Endothelial cell of hepatic sinusoid (primary cell): ENCODE results near the gene SPATA31D1.
"Not testable (repeated sequence)": the region's sequence is repeated elsewhere in the genome, so short reads cannot be mapped to it uniquely, and the experiment has no call there.

Source experiments
- in situ Hi-C: cut with HindIII; loops from 2 replicates; pipeline ENCODE4 v1.10.0; 2017; ENCODE audit warnings: low sequenced_read_pairs

Gene SPATA31D1

DNA sequence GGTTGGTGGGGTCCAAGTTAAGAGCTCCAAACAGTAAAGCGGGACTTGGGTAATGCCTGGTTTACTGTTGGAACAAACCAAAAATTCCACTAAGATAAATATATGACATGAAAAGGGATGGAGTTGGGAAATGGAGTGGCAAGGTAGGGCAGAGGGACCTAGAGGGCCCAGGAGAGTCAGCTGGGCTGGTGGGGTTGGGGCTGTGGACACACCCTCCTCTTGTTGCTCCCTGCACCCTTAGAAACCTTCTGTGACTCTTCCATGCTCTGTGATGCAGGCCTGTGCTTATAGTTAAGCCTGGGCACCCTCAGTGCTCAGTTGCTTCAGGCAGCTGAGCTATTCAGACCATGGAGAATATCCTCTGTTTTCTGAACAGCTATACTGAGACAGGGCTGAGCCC lies at the start of gene SPATA31D1:
Gene SPATA31D1, plus strand, starts transcription at position 301 of the 400 bp plus-strand sequence. Its CDS starts 47 bp downstream, at position 348.
- in situ Hi-C loops = not testable (repeated sequence)

DNA sequence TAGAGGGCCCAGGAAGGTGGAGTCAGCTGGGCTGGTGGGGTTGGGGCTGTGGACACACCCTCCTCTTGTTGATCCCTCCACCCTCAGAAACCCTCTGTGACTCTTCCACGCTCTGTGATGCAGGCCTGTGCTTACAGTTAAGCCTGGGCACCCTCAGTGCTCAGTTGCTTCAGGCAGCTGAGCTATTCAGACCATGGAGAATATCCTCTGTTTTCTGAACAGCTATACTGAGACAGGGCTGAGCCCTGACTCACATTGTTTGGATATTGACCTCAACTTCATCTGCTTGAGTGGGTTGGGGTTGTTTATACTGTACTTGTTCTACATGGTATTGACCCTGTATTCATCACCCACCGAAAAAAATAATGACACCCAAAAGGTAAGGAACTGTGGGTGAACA lies 45.2 kb upstream of the SPATA31D1 start, which contains the start of gene SPATA31D3:
Gene SPATA31D3, plus strand, starts transcription at position 108 of the 400 bp plus-strand sequence. Its CDS starts 86 bp downstream, at position 194.
- in situ Hi-C loops = not testable (repeated sequence)

DNA sequence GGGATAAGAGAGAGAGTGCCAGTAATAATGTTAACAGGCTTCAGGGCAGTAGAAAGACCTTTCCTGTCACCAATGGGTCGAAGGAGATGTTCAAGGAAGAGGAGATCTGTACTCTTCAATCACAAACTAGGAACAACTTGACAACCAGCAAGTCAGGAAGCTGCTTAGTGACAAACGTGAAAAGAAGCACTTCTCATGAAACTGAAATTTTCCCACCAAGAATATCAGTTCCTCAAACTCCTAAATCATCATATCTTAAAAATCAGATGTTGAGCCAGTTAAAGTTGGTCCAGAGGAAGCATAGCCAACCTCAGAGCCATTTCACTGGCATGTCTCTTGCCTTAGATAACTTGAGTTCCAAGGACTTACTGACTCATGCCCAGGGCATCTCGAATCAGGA lies 39.9 kb upstream of the SPATA31D1 start:
- in situ Hi-C loops = not testable (repeated sequence)

DNA sequence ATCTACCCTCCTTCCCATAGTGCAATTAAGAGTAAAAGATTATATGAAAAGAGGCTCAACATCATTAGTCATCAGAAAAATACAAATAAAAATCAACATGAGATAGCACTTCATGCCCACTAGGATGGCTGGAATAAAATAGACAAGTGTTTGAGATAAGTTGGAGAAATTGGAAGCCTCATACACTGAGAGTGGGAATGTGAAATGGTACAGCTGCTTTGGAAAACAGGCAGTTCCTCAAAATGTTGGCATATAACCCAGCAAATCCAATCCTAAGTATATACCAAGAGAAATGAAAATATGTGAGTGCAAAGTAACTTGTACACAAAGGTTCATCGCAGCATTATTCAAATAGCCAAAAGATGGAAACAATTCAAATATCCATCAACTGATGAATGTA lies 35.5 kb upstream of the SPATA31D1 start:
- in situ Hi-C loops = no loop called here

DNA sequence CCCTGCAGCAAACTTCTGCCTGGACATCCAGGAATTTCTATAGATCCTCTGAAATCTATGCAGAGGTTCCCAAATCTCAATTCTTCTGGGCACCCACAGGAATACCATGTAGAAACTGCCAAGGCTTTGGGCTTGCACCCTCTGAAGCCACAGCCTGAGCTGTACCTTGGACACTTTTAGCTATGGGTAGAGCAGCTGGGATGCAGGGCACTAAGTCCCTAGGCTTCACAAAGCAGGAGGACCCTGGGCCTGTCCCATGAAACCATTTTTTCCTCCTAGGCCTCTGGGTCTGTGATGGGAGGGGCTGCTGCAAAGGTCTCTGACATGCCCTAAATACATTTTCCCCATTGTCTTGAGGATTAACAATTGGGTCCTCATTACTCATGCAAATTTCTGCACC lies 32.9 kb upstream of the SPATA31D1 start:
- in situ Hi-C loops = no loop called here

DNA sequence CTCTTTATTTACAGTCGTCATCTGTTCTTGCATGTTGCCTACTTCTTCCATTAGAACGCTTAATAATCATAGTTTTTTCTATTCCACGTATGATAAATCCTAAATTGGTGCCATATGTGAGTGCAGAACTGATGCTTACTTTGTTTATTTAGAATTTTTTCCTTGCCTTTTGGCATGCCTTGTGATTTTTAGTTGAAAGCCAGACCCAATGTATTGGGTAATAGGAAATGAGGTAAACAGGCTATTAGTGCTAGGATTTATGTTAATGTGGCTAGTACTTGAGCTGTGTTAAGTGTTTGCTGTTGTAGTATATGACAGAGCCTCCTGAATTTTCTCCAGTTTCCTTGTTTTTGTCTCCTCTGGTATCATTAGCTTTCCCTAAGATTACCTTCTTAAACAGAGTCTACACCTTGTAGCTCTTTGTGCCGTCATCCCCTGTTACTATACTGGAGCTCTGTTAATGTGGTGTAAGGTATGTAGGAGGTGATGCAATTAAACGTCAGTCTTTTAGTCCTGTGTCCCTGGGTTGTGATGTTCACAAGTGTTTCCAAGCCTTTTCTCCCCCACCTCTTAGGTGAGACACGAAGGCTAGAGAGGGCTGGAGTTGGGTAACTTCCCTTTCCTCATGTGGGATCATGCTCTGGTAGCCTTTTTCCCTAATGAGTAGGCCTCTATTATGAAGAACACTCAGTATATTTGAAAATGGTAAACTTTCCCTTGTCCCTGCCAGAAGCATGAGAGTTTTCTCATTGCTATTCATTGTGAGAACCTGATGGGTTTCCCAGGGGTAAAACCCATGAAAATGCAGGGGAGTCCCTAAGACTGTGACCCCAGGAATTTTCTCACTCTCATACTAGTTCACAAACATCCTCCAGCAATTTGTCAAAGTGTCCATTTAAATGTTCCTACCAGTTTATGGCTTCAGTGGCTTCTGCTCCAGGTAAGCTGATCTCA lies 24.1 kb upstream of the SPATA31D1 start:
- in situ Hi-C loops = no loop called here

DNA sequence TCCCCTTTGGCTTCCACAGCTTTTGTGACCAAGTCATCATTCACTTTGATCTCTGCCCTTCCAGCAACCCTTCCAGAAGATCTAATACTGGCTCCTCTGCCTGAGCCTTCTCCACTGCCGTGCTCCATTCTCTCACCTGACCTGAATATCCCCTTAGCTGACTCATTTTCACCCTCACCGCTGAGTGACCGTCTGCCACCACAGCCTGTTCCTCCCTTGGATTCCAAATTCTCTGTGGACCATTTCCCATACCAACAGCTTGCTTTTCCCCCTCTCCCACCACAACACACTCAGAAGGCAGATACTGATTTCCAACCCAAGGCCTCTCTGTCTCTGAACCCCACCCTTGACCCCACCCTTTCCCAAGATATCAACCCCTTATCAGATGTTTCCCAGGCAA lies 20.5 kb upstream of the SPATA31D1 start:
- in situ Hi-C loops = no loop called here

DNA sequence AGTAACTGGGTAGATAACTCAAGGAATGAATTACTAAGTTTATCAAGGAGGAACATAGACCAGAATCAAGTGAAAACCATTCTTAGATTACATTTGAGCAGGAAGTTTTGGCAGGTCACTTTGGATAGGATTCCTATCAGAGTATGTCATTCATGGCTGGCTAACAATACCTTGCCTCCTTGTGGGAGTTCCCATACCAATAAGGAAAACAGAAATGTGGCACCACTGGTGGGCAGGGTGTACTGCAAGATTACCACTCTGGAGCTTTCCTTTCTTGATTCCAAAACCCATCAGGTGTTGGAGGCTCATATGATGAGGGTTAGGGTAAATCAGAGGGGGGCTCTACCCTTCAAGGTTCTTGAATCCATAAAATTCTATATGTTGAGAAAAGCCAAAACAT lies 18.6 kb upstream of the SPATA31D1 start:
- in situ Hi-C loops = no loop called here

DNA sequence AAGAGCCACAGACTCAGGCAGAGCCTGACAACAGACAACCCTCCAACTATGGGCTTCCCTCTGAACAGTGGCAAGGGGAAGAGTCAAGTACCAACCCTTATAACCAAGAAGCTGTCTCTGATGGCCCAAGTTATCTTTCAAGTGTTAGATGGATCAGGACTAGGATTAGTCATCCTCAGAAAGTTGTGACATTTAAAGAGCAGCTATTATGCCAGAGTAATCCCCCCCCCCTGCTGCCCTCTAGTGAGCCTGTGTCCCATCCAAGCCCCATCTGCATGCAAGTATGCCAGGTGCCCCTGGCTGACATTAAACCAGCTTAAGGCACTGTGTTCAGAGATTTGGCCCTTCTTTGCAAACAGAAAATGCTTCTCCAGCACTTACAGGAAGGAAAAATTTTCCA lies 16.8 kb upstream of the SPATA31D1 start:
- in situ Hi-C loops = no loop called here

DNA sequence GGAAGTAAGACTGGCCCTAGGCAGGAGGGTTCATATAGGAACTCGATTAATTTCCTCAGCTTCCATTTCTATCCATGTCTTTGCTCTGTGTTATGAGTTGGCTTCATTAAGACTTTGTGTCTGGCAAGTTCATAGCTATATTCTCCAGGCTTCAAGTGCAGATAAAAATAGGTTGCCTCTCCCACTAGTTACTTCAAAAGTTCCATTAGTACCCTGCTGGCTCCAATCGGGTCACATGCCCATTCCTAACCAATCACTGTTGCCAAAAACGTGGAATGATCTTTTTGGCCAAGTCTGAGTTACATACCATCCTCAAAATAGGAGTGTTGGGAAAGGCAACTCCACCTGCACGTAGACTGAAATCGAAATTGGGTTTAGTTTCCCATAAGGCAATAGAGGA lies 13.8 kb upstream of the SPATA31D1 start:
- in situ Hi-C loops = no loop called here

DNA sequence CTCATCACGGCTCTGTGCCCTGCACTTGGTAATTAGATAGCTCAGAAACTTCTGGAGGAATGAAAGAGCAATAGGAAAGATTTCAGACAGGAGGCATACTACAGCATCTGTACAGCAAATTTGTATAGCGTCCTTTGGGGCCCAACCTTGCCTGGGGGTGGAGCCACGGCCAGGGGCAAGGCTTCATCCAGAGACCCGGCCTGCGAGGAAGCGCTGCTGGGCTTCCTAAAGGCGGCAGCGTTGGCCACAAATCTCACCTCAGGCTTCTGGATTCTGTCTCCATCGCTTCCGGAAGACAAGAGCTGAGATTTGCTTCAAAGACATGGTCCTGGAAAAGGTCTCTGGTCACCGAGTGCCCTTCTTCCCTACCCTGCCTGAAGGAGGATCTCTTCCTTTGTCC lies 12.2 kb upstream of the SPATA31D1 start:
- in situ Hi-C loops = no loop called here

DNA sequence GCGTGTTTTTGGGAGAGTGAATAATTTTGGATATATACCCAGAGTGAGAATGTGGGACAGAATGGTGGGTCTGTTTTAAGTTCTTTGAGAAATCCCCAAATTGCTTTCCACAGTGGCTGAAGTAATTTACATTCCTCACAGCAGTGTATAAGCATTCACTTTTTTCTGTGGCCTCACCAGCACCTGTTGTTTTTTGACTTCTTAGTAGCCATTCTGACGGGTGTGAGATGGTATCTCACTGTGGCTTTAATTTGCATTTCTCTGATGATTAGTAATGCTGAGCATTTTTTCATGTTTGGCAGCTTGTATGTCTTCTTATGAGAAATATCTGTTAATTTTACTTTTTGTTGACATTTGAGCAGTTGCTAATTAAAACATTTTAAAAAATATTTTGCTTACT lies 9.4 kb upstream of the SPATA31D1 start:
- in situ Hi-C loops = no loop called here

DNA sequence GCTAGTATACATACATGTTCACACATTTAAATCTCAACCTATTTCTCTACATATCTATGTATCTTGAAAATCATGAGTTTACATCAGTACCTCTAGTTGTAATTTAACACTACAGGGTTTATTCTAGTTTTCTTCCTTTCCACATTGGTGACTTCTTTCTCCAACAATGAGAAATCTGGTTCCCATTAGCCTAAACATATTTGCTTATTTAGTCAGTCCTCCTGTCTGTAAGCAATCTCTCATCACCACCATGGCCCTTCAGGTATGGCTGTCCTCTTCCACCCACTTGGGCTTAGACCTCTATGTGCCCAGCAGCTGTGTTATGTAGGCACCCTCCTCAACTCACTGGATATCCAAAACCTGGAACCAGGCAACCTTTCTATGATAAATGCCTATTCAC lies 8.0 kb upstream of the SPATA31D1 start:
- in situ Hi-C loops = no loop called here

DNA sequence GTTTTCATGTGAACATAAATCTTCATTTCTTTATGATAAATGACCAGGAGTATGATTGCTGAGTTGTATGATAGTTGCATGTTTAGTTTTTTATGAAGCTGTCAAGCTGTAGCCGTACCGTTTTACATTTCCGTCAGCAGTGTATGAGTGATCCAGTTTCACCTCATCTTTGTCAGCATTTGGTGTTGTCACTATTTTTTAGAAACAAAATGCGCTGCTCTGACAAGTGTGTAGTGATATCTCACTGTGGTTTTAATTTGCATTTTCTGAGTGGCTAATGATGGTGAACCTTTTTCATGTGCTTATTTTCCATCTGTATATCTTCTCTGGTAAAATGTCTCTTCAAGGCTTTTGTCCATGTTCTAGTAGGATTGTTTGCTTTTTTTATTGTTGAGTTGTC lies 6.7 kb upstream of the SPATA31D1 start:
- in situ Hi-C loops = no loop called here

DNA sequence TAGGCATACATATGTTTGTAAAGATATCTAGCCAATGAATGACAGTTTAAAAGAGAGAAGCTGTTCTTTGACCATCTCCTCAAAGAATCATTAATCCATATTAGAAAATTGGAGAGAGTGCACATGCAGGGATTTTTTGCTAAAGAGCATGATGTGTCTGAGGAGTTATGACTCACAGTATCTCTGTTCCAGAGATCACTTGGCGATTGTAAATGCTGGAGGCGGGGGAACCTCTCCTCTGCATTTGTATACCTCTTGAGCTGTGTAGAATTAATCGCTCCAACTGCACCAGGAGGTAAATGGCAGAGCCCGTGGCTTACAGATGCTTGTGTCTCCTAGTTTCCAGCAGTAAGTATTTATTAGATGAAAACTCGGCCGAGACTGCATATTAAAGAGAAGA lies 3.6 kb upstream of the SPATA31D1 start:
- in situ Hi-C loops = no loop called here

DNA sequence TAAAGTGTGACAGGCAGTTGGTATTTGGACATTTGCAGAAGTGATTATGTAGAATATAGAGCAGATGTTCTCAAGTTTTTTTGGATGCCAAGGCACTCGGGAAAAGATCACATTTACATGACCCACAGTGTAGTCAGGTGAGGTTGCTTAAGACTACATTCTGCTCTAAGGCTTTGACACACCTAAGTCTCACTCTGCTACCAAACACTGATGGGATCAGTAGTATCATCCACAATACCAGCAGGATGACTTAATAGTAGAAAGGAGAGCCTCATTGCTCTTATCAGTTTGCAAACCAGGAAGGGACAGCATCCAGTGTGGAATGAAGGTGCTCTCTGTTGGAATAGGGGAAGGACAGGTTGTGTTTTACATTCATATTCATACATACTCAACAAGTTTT lies 2.5 kb upstream of the SPATA31D1 start:
- in situ Hi-C loops = no loop called here

DNA sequence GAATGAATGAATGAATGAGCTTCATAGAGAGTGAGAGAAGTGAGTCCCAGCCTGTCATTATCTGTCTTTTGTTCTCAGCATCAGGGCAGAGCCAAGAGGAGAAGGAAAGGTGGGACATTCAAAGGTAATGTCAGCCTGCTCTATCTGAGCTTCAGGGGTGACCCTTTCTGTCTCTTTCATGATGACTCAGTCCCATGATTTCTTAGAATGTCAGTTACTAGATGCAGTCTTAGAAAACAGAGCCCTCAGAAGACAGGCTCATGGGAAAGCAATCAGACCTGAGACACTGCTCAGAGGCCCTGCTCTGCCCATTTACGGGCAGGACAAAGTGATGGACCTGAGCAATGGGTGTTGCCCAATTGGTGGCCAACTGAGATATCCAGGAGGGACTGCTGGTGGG lies 1.1 kb downstream of the SPATA31D1 start:
- in situ Hi-C loops = no loop called here

DNA sequence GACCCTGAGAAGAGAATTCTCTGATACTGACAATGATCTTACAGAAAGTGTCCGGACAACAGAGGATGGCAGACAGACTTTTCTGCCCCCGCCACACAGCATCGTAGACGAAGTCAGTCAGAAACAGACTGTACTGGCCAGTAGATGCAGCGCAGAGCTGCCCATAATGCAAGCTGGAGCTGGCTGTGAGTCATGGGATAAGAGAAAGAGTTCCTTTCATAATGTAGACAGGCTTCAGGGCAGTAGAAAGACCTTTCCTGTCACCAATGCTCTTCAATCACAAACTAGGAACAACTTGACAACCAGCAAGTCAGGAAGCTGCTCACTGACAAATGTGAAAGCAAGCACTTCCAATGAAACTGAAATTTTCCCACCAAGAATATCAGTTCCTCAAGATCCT lies 5.1 kb downstream of the SPATA31D1 start:
- in situ Hi-C loops = no loop called here

DNA sequence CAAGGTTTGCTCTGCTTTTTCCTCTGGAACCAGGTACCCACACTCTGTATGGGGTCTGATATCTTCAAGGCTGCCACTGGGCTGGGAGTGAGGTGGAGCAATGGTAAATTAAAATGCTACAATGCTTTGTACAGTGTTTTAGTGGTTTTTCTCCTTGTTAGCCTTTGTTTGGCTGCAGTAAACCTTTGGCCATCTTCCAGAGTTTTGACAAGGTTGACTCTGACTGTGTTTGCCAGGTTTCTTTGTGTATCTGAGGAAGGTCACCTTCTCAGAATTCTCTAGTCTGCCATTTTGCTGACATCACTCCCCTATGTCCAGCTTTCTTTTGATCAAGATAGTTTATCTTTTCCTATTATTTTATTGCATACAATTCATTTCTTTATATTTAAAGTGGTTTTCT lies 11.2 kb downstream of the SPATA31D1 start:
- in situ Hi-C loops = no loop called here

DNA sequence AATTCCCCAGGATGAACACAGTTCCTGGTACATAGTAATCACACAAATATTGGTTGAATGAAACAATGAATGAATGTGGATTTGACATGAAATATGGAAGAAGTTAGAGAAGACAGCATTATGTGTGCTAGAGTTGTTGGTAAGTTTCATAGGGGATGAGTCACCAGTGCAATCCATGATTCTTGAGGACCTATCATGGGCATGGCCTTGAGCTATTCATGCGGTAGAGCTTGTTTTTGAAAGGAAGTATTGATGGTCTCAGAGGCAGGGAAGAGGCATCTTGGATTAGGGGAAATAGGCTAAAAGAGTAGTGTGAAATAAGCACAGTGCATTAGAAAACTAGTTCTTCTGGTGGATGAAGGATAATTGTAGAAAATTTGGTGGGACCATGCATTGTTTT lies 22.1 kb downstream of the SPATA31D1 start:
- in situ Hi-C loops = no loop called here

DNA sequence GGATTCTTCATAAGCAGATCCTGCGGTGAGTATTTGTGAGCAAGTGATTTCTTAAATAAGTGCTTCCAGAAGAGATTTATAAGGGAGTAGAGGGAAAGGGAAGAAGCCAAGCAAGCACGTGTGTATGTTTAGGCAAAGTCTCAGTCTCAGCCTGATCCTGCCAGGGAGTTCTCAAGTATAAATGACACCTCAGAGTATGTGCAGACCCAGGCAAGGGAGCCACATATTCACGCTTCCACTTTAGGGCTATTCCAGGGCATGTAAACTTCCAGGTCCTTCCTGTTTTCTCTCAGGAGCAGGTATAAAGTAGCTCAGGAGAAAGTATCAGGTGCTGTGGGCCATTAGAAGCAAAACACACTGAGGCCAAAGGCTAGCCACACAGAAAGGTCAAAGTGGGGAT lies 22.6 kb downstream of the SPATA31D1 start:
- in situ Hi-C loops = no loop called here

DNA sequence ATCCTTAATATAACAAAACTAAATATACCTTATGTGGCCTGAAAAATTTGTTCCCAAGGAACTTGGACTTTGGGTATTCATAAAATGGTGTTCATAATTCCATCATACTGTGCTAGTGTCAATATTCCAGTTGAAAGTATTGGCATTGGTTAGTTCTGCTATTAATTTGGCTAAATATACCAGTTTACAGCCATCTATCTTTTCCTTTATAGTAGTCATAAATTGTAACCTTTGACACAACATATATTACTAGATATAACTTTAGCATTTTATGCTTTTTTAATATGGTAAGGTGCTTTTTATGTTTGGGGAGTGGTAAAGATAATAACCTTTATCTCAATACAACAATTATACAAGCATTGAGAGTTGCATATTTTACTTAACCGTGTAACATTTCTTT lies 23.7 kb downstream of the SPATA31D1 start:
- in situ Hi-C loops = no loop called here

DNA sequence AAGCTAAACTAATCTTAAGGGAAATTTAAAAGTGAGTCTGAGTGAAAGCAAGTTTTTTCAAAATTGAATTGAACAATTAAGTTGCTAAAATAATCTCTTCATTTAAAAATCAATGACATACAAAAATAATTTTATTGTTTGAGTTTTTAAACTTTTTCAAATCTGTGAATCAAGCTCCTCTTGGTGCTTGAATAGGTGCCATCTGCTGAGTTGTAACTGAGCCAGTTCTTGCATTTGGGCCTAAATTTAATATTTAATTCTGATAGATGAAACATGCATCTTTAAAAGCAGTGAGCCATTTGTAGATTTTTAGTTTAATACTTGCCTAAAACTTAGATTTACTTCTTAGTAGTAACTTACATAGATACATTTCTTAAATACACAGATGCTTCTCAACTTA lies 31.8 kb downstream of the SPATA31D1 start:
- in situ Hi-C loops = no loop called here
